Measurements from ENCODE around the gene COG5. TPM values are rescaled to one million over a fixed set of nuclear protein-coding genes. Genes with fewer than 3 reads are reported as not detected.

COG5 gene
- total and polyA plus RNA-seq, 4 donors, result 4.1 to 27.1 (median 8.4) TPM

- Histone ChIP-seq H3K4me3 (ENCODE audit: low read depth in 1 of 3, low read length in 3 of 3) (no peak overlapping the region), H3K9ac (ENCODE audit: low read depth in 1 of 2, low read length in 2 of 2) (no peak overlapping the region), H3K27me3 (ENCODE audit: control insufficient read depth in 4 of 4, insufficient read depth in 4 of 4, low read length in 3 of 4) (no peaks in the 10 kb centered on the region), H3K9me3 (ENCODE audit: control insufficient read depth in 4 of 4, low read length in 3 of 4) (no peaks in the 10 kb centered on the region), H3K36me3 (ENCODE audit: control insufficient read depth in 4 of 4, insufficient read depth in 3 of 4, low read depth in 1 of 4, low read length in 3 of 4) (peaks cover 0 to 2% (median under 1%) of the 10 kb centered on the region in 4 donors), H3K27ac (ENCODE audit: low read depth in 1 of 2, low read length in 2 of 2) (no peak overlapping the region), H3K4me1 (ENCODE audit: control insufficient read depth in 4 of 4, insufficient read depth in 4 of 4, low read length in 3 of 4) (peaks cover 5 to 27% (median 12%) of the 10 kb centered on the region in 4 donors)
- 92% methylated on average over 2 of the region's 2 CpGs for WGBS
- no peak for DNase-seq (ENCODE audit: low spot score)
- TF ChIP-seq RAD21 (IDR thresholded peaks at IDR 0.05), result no peak
- TF ChIP-seq ATF3 (IDR thresholded peaks at IDR 0.05), result no peak
- TF ChIP-seq HNF4A (conservative IDR thresholded peaks at IDR 0.05), result no peak
Observed at GRCh38 chr7:107173191-107173590, 390.5 kb downstream of the COG5 start.

- Histone ChIP-seq H3K27me3 (ENCODE audit: control insufficient read depth in 4 of 4, insufficient read depth in 4 of 4, low read length in 3 of 4) (no peaks in the 10 kb centered on the region), H3K4me3 (ENCODE audit: low read depth in 1 of 3, low read length in 3 of 3) (no peak overlapping the region), H3K27ac (ENCODE audit: low read depth in 1 of 2, low read length in 2 of 2) (no peak overlapping the region), H3K9me3 (ENCODE audit: control insufficient read depth in 4 of 4, low read length in 3 of 4) (no peaks in the 10 kb centered on the region), H3K9ac (ENCODE audit: low read depth in 1 of 2, low read length in 2 of 2) (no peak overlapping the region), H3K36me3 (ENCODE audit: control insufficient read depth in 4 of 4, insufficient read depth in 3 of 4, low read depth in 1 of 4, low read length in 3 of 4) (peaks cover 0 to 2% (median under 1%) of the 10 kb centered on the region in 4 donors), H3K4me1 (ENCODE audit: control insufficient read depth in 4 of 4, insufficient read depth in 4 of 4, low read length in 3 of 4) (peaks cover 5 to 27% (median 13%) of the 10 kb centered on the region in 4 donors)
- WGBS, result 78% methylated on average over 4 of the region's 4 CpGs
- DNase-seq (ENCODE audit: low spot score), result no peak
- TF ChIP-seq FOXA2 (IDR thresholded peaks at IDR 0.05), result no peak
- TF ChIP-seq, protein P1, sequence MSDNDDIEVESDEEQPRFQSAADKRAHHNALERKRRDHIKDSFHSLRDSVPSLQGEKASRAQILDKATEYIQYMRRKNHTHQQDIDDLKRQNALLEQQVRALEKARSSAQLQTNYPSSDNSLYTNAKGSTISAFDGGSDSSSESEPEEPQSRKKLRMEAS (IDR thresholded peaks at IDR 0.05), result no peak
- TF ChIP-seq FOXA1 (IDR thresholded peaks at IDR 0.05), result no peak
- TF ChIP-seq RXRA (IDR thresholded peaks at IDR 0.05), result no peak
- no peak for TF ChIP-seq JUND (IDR thresholded peaks at IDR 0.05)
- no peak for TF ChIP-seq ATF3 (IDR thresholded peaks at IDR 0.05)
- no peak for TF ChIP-seq RAD21 (IDR thresholded peaks at IDR 0.05)
- TF ChIP-seq, protein P2, sequence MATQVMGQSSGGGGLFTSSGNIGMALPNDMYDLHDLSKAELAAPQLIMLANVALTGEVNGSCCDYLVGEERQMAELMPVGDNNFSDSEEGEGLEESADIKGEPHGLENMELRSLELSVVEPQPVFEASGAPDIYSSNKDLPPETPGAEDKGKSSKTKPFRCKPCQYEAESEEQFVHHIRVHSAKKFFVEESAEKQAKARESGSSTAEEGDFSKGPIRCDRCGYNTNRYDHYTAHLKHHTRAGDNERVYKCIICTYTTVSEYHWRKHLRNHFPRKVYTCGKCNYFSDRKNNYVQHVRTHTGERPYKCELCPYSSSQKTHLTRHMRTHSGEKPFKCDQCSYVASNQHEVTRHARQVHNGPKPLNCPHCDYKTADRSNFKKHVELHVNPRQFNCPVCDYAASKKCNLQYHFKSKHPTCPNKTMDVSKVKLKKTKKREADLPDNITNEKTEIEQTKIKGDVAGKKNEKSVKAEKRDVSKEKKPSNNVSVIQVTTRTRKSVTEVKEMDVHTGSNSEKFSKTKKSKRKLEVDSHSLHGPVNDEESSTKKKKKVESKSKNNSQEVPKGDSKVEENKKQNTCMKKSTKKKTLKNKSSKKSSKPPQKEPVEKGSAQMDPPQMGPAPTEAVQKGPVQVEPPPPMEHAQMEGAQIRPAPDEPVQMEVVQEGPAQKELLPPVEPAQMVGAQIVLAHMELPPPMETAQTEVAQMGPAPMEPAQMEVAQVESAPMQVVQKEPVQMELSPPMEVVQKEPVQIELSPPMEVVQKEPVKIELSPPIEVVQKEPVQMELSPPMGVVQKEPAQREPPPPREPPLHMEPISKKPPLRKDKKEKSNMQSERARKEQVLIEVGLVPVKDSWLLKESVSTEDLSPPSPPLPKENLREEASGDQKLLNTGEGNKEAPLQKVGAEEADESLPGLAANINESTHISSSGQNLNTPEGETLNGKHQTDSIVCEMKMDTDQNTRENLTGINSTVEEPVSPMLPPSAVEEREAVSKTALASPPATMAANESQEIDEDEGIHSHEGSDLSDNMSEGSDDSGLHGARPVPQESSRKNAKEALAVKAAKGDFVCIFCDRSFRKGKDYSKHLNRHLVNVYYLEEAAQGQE (IDR thresholded peaks at IDR 0.05), result no peak
- TF ChIP-seq EGR1 (IDR thresholded peaks at IDR 0.05; ENCODE audit: low read depth in 2 of 2), result no peak
- no peak for TF ChIP-seq HNF4G (IDR thresholded peaks at IDR 0.05)
- no peak for TF ChIP-seq NR2F2 (IDR thresholded peaks at IDR 0.05)
- no peak for TF ChIP-seq YY1 (IDR thresholded peaks at IDR 0.05)
- no peak for TF ChIP-seq SP1 (IDR thresholded peaks at IDR 0.05)
- no peak for TF ChIP-seq HNF4A (conservative IDR thresholded peaks at IDR 0.05)
Observed at GRCh38 chr7:107172276-107173032, 391.3 kb downstream of the COG5 start.

- no peaks in the 10 kb centered on the region for H3K27me3 ChIP-seq (ENCODE audit: control insufficient read depth in 4 of 4, insufficient read depth in 4 of 4, low read length in 3 of 4)
- H3K36me3 ChIP-seq (ENCODE audit: control insufficient read depth in 4 of 4, insufficient read depth in 3 of 4, low read depth in 1 of 4, low read length in 3 of 4), result peaks cover 0 to 2% (median under 1%) of the 10 kb centered on the region in 4 donors
- DNase-seq (ENCODE audit: low spot score), result no peak
- no peak overlapping the region for H3K4me3 ChIP-seq (ENCODE audit: low read depth in 1 of 3, low read length in 3 of 3)
- WGBS, result 92% methylated on average over 12 of the region's 12 CpGs
- H3K4me1 ChIP-seq (ENCODE audit: control insufficient read depth in 4 of 4, insufficient read depth in 4 of 4, low read length in 3 of 4), result peaks cover 5 to 27% (median 13%) of the 10 kb centered on the region in 4 donors
- no peak overlapping the region for H3K27ac ChIP-seq (ENCODE audit: low read depth in 1 of 2, low read length in 2 of 2)
- H3K9me3 ChIP-seq (ENCODE audit: control insufficient read depth in 4 of 4, low read length in 3 of 4), result no peaks in the 10 kb centered on the region
- H3K9ac ChIP-seq (ENCODE audit: low read depth in 1 of 2, low read length in 2 of 2), result no peak overlapping the region
- TF ChIP-seq RXRA (IDR thresholded peaks at IDR 0.05), result no peak
- no peak for TF ChIP-seq HNF4G (IDR thresholded peaks at IDR 0.05)
- no peak for TF ChIP-seq SP1 (IDR thresholded peaks at IDR 0.05)
- no peak for TF ChIP-seq ATF3 (IDR thresholded peaks at IDR 0.05)
- TF ChIP-seq JUND (IDR thresholded peaks at IDR 0.05), result no peak
- TF ChIP-seq CTCF (IDR thresholded peaks at IDR 0.05; ENCODE audit: low read depth, low read length, missing input control), result no peak
- no peak for TF ChIP-seq YY1 (IDR thresholded peaks at IDR 0.05)
- TF ChIP-seq, protein P2 (IDR thresholded peaks at IDR 0.05), result no peak
- no peak for TF ChIP-seq TAF1 (conservative IDR thresholded peaks at IDR 0.05)
- TF ChIP-seq HNF4A (conservative IDR thresholded peaks at IDR 0.05), result no peak
- no peak for TF ChIP-seq RAD21 (IDR thresholded peaks at IDR 0.05)
- no peak for TF ChIP-seq FOXA1 (IDR thresholded peaks at IDR 0.05)
Observed at GRCh38 chr7:107171496-107171895, 392.2 kb downstream of the COG5 start.
